Esophagus squamous epithelium (tissue), 4 donors: ENCODE results near the gene TUBGCP3.

Source experiments
- POLR2A ChIP-seq, 4 donors: fragments of 450-650 bp; IDR thresholded peaks; one replicate each; pipeline ENCODE4 v1.6.1; 2017; ENCODE audit warnings: antibody characterized with exemption in 4 of 4, mild to moderate bottlenecking in 4 of 4, moderate library complexity in 3 of 4
- TF ChIP-seq, protein P1 (sequence below), 6 experiments: fragments of 450-650 bp in 4 of 6; fragments of 200-600 bp in 2 of 6; sonication (generic) in 2 of 6; IDR thresholded peaks; one replicate each; pipeline ENCODE4 v1.5.1; 2016 to 2019; ENCODE audit warnings: antibody characterized with exemption in 6 of 6, mild to moderate bottlenecking in 4 of 6, moderate library complexity in 4 of 6

DNA sequence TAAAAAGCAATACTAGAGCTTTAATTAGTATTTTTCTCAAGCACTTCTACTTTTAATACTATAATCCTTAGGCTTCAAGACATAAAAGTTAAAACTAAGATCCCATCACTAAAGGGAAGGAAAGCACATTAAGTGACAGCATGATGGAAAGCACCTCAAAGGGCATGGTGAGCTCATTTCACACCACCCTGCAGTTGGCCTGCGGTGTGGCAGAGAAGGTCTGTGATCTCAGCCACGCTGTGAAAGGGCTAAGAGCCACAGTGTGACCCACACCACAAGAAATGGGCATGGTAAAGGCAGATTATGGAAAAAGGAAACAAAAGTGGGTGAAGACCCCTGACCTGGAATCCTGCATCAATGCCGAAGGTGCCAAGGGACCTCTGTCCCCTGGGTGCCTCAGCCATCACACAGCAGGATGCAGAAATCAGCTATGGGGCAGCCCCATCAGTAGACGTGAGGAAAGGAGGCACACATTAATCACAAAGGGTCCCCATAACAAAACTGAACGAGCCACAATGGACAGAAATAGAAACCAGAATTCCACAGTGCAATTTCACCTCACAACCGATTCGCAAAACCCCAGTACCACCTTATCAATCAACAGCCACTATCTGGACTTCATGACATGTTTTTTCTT lies 33.6 kb downstream of the TUBGCP3 start:
- TF ChIP-seq, protein P1, sequence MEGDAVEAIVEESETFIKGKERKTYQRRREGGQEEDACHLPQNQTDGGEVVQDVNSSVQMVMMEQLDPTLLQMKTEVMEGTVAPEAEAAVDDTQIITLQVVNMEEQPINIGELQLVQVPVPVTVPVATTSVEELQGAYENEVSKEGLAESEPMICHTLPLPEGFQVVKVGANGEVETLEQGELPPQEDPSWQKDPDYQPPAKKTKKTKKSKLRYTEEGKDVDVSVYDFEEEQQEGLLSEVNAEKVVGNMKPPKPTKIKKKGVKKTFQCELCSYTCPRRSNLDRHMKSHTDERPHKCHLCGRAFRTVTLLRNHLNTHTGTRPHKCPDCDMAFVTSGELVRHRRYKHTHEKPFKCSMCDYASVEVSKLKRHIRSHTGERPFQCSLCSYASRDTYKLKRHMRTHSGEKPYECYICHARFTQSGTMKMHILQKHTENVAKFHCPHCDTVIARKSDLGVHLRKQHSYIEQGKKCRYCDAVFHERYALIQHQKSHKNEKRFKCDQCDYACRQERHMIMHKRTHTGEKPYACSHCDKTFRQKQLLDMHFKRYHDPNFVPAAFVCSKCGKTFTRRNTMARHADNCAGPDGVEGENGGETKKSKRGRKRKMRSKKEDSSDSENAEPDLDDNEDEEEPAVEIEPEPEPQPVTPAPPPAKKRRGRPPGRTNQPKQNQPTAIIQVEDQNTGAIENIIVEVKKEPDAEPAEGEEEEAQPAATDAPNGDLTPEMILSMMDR (IDR thresholded peaks at IDR 0.05): no peak
- no peak for TF ChIP-seq POLR2A (IDR thresholded peaks at IDR 0.05)
